Stimulated activated CD4-positive, alpha-beta T cell treated with anti-CD3 and anti-CD28 coated beads, TNF-alpha, amount 100 ng/mL, for 4 hours (primary cell): ENCODE results near the gene MPPED1.

Source experiments
- DNase-seq, 3 experiments: peaks; one replicate each; pipeline ENCODE4 v3.0.0-alpha.2; 2020; ENCODE audit warnings: low read depth in 3 of 3

Gene MPPED1

DNA sequence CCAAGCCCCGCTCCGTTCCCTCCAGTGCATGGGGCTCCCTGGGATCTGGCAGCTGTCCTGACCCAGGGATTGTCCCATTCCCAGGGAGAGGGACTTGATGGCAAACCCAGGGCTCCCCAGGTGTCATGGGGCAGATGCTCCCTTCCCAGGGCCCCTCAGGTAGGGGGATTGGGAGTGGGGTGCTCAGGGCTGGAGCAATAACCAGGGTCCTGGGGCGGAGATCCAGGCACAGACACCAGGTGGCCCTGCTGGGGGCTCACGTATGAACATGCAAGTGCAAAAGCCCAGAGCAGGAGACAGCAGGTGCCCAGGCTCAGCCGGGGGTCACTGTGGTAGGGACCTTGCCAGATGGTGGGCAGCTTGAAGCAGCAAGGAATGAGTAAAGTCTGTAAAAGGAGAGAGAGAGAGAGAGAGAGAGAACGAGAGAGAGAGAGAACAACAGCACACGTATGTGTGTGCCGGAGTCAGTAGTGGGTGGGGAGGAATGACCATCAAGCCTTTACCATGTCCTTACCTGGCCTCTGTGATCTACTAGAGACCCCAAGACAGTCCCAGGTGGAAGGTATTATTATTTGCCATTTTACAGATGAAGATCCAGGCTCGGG is 19.3 kb upstream of the MPPED1 start:
- DNase-seq, result no peak

DNA sequence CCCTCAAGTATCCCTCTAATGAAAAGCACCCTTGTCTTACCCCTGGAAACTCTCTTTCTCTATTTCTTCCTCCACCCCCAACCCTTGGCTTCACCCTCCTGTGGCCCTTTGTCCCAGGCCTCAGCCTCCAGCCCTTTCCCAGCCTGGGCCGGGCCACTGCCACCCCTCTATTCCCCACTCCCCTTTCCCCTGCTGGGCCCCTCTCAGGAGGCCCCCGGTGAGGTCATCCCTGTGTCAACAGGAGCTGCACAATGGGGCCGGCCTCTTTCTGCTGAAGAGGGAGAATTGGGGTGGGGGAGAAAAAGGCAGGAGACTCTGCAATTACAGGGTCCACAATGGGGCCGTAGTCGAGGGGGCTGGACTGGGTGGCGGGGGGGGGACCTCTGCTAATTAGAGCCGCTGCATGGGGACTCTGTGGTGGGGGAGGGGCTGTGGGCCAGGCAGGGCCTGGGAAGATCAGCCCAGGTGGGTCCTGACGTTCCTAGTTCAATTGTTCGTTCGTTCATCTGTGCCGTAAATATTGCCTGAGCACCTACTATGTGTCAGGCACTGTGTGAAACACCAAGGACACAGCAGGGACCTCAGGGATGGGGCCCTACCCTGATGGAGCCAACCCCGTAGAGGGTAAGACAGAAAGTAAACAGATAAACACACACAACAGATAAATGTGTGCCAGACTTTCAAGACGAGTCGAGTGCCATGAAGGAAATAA is 18.5 kb upstream of the MPPED1 start:
- no peak for DNase-seq

DNA sequence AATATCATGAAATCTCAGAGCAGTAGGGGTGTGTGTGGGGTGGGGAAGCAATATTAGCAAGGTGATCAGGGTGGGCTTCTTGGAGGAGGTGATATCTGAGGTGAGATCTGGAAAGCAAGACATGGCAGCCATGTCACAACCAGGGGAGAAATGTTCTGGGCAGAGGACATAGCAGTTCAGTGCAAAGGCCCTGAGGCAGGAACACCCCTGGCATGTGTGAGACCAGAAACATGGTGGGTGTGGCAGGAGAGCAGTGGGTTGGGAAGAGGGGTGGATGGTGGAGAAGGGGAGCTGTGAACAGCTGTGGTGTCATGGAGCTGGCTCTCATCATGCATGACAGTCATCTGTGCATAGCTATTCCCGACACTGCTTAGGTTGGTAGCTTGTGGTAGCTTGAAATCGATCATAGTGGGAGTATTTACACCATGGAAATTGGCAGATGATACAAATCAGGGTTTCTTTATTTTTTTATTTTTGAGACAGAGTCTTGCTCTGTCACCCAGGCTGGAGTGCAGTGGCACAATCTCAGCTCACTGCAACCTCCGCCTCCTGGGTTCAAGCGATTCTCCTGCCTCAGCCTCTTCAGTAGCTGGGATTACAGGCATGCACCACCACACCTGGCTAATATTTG is 17.9 kb upstream of the MPPED1 start:
- DNase-seq, result no peak

DNA sequence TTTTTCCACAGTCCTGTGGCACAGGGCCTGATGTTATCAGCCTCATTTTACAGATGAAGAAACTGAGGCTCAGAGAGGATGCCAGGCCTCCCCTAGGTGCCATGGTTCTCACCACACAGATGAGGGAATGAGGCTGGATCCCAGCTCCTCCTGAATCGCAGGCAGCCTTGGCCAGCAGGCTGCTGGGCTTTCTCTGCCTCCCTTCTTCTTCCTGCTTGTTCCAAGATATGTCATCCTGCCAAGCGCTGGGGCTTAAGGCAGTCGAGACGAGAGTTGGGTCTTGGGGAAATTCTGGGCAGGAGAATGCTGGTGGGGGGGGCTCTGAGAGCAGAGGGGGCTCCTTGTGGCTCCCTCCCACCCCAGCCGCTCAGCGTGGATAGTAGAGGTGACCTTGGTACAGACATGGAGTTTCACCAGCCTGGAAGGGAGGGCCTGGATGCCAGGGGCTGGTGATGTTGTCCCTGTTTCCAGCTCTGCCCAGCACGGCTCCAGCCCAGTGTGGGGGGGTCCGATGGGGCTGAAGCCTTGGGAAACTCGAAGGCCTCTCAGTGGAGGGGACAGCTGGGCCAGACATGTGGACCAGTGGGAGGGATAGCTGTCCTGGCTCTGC is 16.6 kb upstream of the MPPED1 start:
- no peak for DNase-seq

DNA sequence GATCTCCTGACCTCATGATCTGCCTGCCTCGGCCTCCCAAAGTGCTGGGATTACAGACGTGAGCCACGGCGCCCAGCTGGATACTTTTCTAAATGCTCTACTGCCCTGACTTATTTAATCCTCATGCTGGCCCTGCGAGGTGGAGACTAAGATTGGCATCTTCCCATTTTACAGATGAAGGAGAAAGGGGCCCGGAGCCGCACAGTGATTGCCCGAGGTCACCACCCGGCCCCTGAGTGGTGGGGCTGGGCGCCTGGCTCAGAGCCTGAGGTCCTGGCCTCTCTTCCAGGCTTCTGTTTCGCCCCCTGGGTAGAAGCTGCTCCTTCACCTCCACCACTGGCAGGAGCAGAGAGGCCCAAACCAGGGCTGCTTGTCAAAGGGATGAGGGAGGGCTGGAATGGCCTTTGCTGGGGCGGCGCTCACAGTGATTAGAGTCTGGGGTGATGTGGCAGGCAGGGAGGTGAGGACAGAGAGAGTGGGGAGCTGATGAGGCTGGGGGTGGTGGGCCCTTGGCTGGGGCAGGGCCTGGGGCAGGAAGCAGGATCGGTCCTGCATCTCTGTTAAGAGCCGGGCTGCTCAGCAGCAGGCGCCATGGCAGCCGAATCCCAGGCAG is 15.4 kb upstream of the MPPED1 start:
- no peak for DNase-seq

DNA sequence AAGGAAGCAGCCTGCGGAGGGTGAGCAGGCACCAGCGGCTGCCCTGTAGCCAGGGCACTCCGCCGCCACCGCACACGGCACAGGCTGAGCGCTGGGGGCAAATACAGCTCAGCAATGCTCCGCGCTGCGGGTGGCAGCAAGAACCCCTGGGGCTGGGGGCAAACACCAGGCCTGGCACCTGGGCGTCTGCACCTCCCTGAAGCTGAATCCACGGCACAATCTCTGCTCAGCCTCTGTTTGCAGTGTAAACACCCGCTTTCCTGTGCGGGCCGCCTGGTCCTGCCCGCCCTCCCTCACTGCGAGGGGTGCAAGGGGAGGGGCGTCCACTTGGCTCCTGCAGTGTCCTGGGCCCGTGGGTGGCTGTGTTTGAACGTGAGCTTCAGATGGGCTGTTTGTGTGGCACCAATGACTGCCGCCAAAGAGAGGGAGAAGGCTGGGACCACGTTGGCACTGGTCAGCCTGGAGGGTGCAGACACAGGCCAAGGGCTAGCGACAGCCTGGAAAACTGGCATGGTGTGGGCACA is 14.8 kb upstream of the MPPED1 start:
- no peak for DNase-seq

DNA sequence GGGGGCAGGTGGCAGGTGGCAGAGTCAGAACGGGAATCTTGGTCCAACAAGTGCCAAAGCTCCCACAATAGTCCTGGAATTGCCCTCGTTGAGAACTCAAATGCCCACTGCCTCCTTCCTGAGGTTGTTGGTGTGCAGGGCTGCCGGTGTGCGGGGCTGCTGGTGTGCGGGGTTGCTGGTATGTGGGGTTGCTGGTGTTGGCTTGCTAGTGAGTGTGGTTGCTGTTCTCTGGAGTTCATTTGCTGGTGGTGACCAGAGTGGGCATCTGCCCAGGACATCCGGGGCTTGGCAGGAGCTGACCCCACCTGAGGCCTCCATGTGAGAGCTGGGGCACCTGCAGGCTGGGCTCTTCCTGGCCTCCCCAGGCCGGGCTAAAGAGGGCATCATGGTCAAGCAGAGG is 14.0 kb upstream of the MPPED1 start:
- DNase-seq, result no peak

DNA sequence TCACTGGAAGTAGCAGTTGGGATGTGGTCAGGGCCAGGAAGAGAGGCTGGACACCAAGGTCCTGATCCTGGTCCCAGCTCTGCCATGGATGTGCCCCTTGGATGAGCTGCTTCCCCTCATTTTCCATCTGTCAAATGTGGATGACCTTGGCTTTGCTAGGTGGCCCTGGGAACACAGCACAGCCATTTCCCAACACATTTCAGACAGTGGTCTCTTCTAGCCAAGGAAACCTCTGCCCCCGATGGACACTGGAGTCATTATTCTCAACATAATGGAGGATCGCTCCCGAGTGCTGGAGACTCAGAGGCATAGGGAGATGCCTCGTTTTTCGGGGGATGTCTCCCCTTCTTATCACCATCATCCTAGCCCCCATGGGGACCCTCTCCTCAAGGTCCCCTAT is 13.6 kb upstream of the MPPED1 start:
- no peak for DNase-seq

DNA sequence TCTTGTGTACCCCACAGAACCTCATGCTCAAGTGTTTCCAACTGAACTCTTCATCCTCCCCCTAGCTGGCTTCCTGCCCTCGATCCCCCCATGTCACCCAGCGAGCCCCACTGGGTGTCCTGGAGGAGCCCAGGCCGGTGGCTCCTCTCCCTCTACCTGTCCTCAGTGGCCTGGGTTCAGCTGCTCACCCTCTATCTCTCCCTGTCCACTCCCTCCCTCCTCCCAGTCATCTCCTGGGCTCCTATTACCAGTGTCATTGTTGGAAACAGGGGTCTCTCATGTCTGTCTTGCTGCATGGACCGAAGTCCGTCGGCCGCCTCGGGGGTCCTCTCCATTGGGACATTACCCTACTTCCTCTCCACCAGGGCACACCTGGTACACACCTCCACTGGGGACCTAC is 12.9 kb upstream of the MPPED1 start:
- DNase-seq, result no peak

DNA sequence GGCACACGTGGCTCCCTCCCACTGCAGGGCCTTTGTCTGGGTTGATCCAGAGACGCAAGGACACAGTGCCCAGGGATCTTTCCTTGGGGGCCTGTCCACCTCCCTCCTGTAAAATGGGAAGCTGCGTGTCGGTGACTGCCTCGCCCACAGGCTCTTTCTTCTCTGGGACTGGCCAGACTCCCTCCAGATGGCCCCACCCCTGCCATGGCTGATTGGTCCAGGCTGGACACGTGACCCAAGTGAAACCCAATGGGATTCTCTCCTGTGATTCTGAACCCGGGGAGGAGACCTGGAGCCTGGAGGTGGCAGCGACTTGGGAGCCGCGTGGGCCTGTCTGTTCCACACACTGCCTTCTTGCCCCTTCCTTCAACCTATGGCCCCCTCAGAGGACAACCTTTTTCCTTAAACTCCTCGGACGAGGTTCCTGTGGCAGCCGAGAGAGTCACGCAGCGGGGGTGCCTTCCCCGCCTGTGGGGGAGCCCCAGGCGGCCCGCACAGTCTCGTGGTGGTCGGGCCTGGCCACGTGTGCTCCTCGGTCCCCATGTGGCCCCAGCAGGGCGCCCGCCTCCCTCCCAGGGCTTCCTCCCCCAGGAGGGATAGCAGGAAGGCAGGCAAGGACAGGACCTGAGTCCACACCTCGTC is 12.4 kb upstream of the MPPED1 start:
- DNase-seq, result no peak

DNA sequence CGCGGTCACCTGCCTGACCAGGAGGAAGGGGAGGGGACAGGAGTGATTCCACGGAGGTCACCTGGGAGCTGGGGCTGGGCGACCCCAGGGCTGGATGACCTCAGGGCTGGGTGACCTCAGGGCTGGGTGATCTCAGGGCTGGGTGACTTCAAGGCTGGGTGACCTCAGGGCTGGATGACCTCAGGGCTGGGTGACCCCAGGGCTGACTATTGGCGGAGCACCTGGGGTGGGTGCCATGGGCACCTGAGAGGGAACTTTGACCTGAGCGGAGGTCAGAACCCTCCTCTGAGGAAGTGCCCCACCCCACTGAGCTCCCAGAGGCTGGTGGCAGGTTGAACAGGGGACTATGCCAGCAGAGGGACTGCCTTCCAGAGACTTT is 11.8 kb upstream of the MPPED1 start:
- DNase-seq, result no peak

DNA sequence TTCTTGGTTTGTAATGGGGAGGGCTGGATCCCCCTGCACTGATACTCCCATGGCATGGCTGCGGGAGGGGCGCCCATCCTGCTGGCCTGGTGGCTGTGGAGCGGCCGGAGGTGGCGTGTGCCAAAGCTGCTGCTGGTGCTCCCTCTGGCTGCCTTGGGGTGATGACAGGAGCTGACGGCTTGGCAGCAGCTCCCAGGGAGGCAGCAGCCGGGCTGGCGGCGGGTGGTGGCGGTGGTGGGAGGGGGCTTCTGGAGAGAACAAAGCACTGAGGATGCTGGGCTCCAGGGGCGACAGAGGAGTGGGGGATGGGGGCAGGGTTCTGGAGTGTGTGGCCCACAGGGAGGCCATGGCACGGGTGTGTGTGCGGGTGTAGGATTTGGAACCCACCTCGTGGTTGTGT is 11.4 kb upstream of the MPPED1 start:
- no peak for DNase-seq

DNA sequence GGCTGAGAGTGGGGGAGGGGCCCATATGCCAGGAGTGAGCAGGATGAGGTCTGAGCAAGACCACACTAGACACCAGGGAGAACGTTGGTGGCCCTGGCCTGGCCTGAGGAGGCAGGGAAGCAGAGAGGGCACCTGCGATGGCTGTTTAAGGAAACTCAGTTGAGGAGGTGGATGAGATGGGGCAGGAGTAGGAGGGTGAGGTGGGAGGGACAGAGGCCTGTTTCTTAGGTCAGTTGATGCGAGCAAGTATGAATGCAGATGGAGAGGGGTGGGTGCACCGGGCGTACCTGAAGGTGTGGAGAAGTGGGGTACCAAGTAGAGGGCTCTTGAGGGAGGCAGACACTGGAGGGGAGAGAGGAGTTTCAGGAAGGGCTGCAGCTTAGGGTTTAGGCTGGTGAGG is 10.6 kb upstream of the MPPED1 start:
- DNase-seq, result no peak

DNA sequence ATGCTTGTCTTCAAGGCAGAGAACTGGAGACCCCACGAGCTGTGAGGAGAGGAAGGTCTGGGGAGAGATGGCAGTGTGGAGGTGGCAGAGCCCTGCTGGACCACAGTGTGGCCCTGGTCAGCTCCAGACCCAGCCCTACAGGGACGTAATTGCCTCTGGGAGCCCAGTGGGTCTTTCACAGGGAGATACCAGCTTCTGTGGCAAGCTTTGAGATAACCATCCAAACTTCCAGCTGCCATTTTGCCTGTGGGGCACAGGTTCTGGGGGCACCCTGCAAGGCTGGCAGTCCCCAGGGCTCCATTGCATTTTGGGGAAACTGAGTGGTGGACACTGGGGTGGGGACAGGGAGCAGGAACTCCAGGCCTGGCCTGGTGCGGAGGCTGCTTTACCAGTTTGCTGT is 10.2 kb upstream of the MPPED1 start:
- DNase-seq, result no peak

DNA sequence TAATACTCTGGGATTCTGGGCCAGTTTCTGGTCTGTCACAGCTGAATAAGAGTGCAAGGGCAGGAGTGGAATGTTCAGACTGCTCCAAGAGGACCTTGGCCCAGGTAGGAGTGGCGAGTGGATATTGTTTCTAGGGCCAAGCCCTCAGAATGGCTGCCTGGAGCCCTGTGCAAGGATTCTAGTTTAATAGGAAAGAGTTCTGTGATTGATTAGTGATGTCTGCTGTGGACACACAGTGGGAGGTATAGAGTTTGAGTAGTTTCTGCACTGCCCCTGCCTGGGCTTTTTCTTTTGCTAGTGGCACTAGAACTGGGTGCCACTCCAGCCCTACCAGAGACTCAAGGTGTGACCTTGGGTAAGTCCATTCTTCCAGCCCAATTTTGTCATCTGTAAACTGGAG is 9.7 kb upstream of the MPPED1 start:
- no peak for DNase-seq

DNA sequence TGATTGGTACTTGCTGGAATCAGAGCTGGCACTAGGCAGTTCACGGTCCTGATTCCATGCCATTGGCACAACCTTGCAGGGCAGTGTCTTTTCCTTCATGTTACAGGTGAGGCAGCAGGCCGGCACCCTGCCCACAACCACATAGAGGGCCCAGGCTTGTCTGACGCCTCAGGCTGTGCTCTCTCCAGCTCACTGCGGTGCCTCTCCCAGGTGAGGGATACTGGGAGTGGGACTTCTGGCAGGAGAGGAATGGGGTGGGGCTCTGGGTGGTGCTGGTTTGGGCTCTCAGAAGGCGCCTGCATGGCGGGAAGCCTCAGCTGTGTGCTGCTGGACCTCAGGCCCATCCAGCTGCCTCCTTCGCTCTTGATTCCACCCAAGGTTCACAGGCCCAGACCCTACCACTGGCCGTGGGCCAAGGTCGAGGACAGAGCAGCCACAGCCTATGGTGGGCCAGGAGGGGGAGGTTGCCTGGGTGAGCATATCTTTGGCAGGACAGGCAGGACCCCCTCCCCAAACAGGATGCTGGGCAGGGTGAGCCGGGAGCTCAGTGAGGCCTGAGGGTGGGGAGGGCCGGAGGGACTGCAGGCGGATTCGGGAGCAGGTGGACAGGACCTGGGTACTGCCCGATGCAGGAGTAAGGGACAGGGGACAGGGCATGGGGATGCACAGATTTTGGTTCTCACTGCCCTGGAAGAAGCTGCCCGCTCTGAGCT is 7.0 kb upstream of the MPPED1 start:
- DNase-seq, result no peak

DNA sequence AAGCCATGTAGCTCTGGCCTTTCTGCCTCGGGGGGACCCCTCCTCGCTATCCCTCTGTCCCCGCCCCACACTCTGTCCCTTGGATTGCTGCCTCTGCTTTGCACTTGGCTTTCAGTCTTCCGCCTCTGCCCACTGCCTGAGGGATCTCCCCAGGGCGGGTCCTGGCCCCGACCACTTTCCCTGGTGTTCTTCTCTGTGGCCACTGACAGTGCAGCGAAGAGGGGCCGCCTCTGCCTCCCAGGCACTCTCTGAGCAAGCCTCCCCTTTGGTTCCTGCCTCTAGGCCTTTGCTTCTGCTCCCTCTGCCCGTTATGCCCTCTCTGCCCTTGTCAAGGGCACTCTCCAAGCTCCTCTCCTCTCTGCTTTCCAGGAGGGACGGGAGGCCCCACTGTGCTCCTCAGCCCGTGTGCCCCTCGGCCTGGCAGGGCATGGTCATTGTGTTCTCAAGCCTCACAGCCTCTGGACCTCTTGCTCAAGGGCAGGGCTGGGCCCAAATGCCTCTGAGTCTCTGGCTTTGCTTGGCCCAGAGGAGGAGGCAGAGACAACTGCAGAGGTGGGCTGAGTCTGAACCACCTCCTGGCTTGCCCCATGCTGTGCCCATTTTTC is 5.5 kb upstream of the MPPED1 start:
- DNase-seq, result no peak

DNA sequence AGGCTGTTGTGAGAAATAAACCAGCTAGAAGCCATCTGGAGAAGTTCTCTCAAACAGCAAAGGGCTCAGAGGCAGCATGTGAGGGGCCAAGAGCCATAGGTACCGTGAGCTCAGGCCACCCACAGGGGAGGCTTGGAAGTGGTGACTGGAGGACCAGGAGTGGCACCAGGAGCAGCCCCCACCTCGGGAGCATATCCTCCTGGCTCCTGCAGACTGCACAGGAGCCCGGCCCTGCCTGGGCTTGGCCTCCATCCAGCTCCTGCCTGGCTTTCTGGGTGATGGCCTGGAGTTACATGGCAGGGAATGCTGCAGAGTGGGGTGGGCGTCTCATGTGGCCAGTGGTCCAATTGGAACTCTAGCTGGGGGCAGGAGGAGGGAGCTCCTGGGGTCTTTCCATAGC is 4.2 kb upstream of the MPPED1 start:
- DNase-seq, result no peak

DNA sequence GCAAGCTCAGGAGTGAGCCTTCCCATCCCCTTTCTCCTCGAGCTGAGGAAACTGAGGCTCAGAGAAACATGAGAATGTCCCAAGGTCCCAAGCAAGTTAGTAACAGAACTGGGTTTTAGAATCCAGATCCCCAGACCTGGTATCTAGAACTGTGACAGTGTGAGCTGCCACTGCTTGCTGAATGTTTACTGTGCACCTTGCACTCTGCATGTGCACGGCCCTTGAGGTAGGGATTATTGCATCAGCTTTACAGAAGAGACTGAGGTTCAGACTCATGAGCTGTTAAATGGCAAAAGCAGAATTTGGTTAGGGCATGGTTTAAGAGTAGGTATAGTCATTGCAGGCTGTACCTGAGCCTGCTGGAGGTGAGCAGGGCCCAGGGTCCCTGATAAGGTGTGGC is 3.8 kb upstream of the MPPED1 start:
- no peak for DNase-seq

DNA sequence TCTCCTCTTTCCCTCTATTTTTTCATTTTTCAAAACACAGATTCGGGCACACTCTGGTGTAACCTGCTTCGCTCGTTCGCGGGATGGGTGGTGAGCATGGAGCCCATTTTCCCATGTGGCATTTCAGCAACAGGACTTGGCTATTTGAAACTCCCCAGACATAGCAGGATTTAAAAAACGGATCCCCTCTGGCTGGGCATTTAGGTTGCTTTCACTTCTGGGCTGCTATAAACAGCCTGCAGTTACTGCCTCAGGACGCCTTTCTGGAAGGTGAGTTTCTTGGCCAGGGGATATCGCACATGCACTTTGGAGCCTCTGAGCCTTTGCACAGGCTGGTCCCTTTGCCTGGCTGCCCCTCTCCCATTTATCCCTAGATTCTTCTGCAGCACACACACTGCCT is 2.8 kb upstream of the MPPED1 start:
- DNase-seq, result no peak

DNA sequence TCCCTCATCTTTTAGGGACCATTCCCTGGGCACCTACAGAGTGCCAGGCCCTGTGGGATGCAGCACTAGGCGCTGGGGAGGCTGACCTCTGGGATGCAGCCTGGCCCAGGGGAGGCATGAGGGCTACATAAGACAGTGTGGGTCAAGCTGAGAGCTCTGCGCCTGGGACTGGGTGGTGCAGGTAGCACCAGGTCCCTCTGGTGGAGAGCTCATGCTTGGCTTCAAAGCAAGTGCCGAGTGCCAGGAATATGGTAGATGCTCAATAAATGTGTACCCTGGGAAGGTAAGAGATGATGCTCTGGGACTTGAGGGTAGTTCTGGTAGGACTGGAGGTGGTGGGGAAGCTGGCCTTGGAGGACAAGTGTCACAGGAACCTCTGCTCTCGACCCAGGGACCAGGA is 2.0 kb upstream of the MPPED1 start:
- no peak for DNase-seq
